HUES48 (cell line): ENCODE data around the gene PTPA.
A peak's percentile ranks its signal among the peaks of the same experiment; 100 is the strongest.
"Not testable (repeated sequence)": the region's sequence is repeated elsewhere in the genome, so short reads cannot be mapped to it uniquely, and the experiment has no call there.

Experiments
- H3K27ac ChIP-seq: one replicate; pipeline ENCODE4 v1.7.0; 2013; ENCODE audit warnings: low read depth, low read length, inconsistent platforms
- H3K27me3 ChIP-seq: 2 replicates; pipeline ENCODE4 v1.6.1; 2013; ENCODE audit warnings: mild to moderate bottlenecking, low read length; ENCODE audit not compliant: control insufficient read depth, insufficient read depth
- H3K36me3 ChIP-seq: 2 replicates; pipeline ENCODE4 v1.6.1; 2013; ENCODE audit warnings: low read length; ENCODE audit not compliant: control insufficient read depth, insufficient read depth
- H3K4me1 ChIP-seq: 2 replicates; pipeline ENCODE4 v1.6.1; 2013; ENCODE audit warnings: mild to moderate bottlenecking, low read length; ENCODE audit not compliant: control insufficient read depth, insufficient read depth
- H3K4me3 ChIP-seq: 2 replicates; pipeline ENCODE4 v1.5.1; 2013; ENCODE audit warnings: mild to moderate bottlenecking, low read depth, low read length
- H3K9ac ChIP-seq: 2 replicates; pipeline ENCODE4 v1.6.1; 2013; ENCODE audit warnings: mild to moderate bottlenecking, low read depth, low read length, moderate library complexity
- H3K9me3 ChIP-seq: 2 replicates; pipeline ENCODE4 v1.6.1; 2013; ENCODE audit warnings: low read length; ENCODE audit not compliant: control insufficient read depth, insufficient read depth

PTPA gene

GRCh38 chr9:129183495-129184218, 72.4 kb downstream of the PTPA start:
- peaks cover 8% of the 10 kb centered on the region for H3K4me1 ChIP-seq
- no peak overlapping the region for H3K9ac ChIP-seq
- H3K27me3 ChIP-seq = peaks cover 66% of the 10 kb centered on the region
- no peaks in the 10 kb centered on the region for H3K36me3 ChIP-seq
- no peak overlapping the region for H3K27ac ChIP-seq
- H3K9me3 ChIP-seq = no peaks in the 10 kb centered on the region
- no peak overlapping the region for H3K4me3 ChIP-seq

- peaks cover 61% of the 10 kb centered on the region for H3K27me3 ChIP-seq
- H3K36me3 ChIP-seq = no peaks in the 10 kb centered on the region
- H3K9ac ChIP-seq = no peak overlapping the region
- peaks cover 5% of the 10 kb centered on the region for H3K4me1 ChIP-seq
- no peaks in the 10 kb centered on the region for H3K9me3 ChIP-seq
- H3K27ac ChIP-seq = peak overlapping the region; percentile 7
- H3K4me3 ChIP-seq = no peak overlapping the region
These were observed 73.0 kb downstream of the PTPA start for GRCh38 chr9:129184219-129184524.

GRCh38 chr9:129184596-129185122, 73.4 kb downstream of the PTPA start:
- Histone ChIP-seq H3K9me3 (no peaks in the 10 kb centered on the region), H3K4me3 (no peak overlapping the region), H3K36me3 (no peaks in the 10 kb centered on the region), H3K27ac (no peak overlapping the region), H3K9ac (no peak overlapping the region), H3K4me1 (peaks cover under 1% of the 10 kb centered on the region; the same call in 1 of the 2 replicates), H3K27me3 (peaks cover 56% of the 10 kb centered on the region)

- no peak overlapping the region for H3K9ac ChIP-seq
- H3K4me1 ChIP-seq = no peaks in the 10 kb centered on the region
- H3K9me3 ChIP-seq = no peaks in the 10 kb centered on the region
- H3K36me3 ChIP-seq = no peaks in the 10 kb centered on the region
- H3K27ac ChIP-seq = no peak overlapping the region
- no peak overlapping the region for H3K4me3 ChIP-seq
- peaks cover 49% of the 10 kb centered on the region for H3K27me3 ChIP-seq
These were observed 74.2 kb downstream of the PTPA start for GRCh38 chr9:129185402-129185801.

GRCh38 chr9:129185991-129186390, 74.8 kb downstream of the PTPA start:
- Histone ChIP-seq H3K4me1 (no peaks in the 10 kb centered on the region), H3K4me3 (no peak overlapping the region), H3K27ac (no peak overlapping the region), H3K36me3 (no peaks in the 10 kb centered on the region), H3K9me3 (no peaks in the 10 kb centered on the region), H3K27me3 (peaks cover 43% of the 10 kb centered on the region), H3K9ac (no peak overlapping the region)

GRCh38 chr9:129187042-129187441, 75.8 kb downstream of the PTPA start:
- no peak overlapping the region for H3K27ac ChIP-seq
- H3K9ac ChIP-seq = no peak overlapping the region
- H3K9me3 ChIP-seq = no peaks in the 10 kb centered on the region
- peaks cover 33% of the 10 kb centered on the region for H3K27me3 ChIP-seq
- no peaks in the 10 kb centered on the region for H3K36me3 ChIP-seq
- no peak overlapping the region for H3K4me3 ChIP-seq
- H3K4me1 ChIP-seq = no peaks in the 10 kb centered on the region

- peaks cover 30% of the 10 kb centered on the region for H3K27me3 ChIP-seq
- H3K9ac ChIP-seq, H3K4me1 ChIP-seq, H3K4me3 ChIP-seq, H3K36me3 ChIP-seq, H3K27ac ChIP-seq, H3K9me3 ChIP-seq: not testable (repeated sequence)
These were observed 78.8 kb downstream of the PTPA start for GRCh38 chr9:129189971-129190370.

- no peak overlapping the region for H3K27ac ChIP-seq
- peaks cover 18% of the 10 kb centered on the region for H3K27me3 ChIP-seq
- H3K9ac ChIP-seq = no peak overlapping the region
- no peaks in the 10 kb centered on the region for H3K4me1 ChIP-seq
- no peaks in the 10 kb centered on the region for H3K9me3 ChIP-seq
- H3K36me3 ChIP-seq = no peaks in the 10 kb centered on the region
- no peak overlapping the region for H3K4me3 ChIP-seq
These were observed 80.0 kb downstream of the PTPA start for GRCh38 chr9:129191234-129191633.

GRCh38 chr9:129193655-129194054, 82.4 kb downstream of the PTPA start:
- H3K36me3 ChIP-seq = no peaks in the 10 kb centered on the region
- no peaks in the 10 kb centered on the region for H3K9me3 ChIP-seq
- H3K4me3 ChIP-seq = no peak overlapping the region
- no peak overlapping the region for H3K9ac ChIP-seq
- H3K4me1 ChIP-seq = no peaks in the 10 kb centered on the region
- H3K27ac ChIP-seq = no peak overlapping the region
- peaks cover 29% of the 10 kb centered on the region for H3K27me3 ChIP-seq

GRCh38 chr9:129194221-129194620, 83.0 kb downstream of the PTPA start:
- no peak overlapping the region for H3K9ac ChIP-seq
- peaks cover 32% of the 10 kb centered on the region for H3K27me3 ChIP-seq
- no peaks in the 10 kb centered on the region for H3K9me3 ChIP-seq
- no peaks in the 10 kb centered on the region for H3K36me3 ChIP-seq
- no peak overlapping the region for H3K27ac ChIP-seq
- no peaks in the 10 kb centered on the region for H3K4me1 ChIP-seq
- no peak overlapping the region for H3K4me3 ChIP-seq

GRCh38 chr9:129195606-129196005, 84.4 kb downstream of the PTPA start:
- no peak overlapping the region for H3K4me3 ChIP-seq
- peaks cover 32% of the 10 kb centered on the region for H3K27me3 ChIP-seq
- H3K27ac ChIP-seq = no peak overlapping the region
- no peaks in the 10 kb centered on the region for H3K4me1 ChIP-seq
- no peaks in the 10 kb centered on the region for H3K9me3 ChIP-seq
- no peaks in the 10 kb centered on the region for H3K36me3 ChIP-seq
- H3K9ac ChIP-seq = no peak overlapping the region
